Memory B cell (primary cell): ENCODE measurements around the gene PXYLP1.
A peak's percentile ranks its signal among the peaks of the same experiment; 100 is the strongest.

ENCODE experiments used
- ATAC-seq: fragments of 150-1000 bp; cut with Tn5 transposase; 2 replicates; pipeline ENCODE4 v1.10.0; 2021; ENCODE audit warnings: low read depth, mild to moderate bottlenecking, moderate library complexity
- DNase-seq, 2 donors: peaks; one replicate each; pipeline ENCODE4 v3.0.0; 2022; ENCODE audit warnings: low spot score in 2 of 2
- H3K27ac Mint-ChIP-seq: one replicate; pipeline ENCODE4 v1.8.0; 2022; ENCODE audit warnings: mild to moderate bottlenecking, moderate library complexity, mixed read lengths
- H3K27me3 Mint-ChIP-seq: one replicate; pipeline ENCODE4 v1.8.0; 2022; ENCODE audit warnings: mixed read lengths
- H3K36me3 Mint-ChIP-seq: one replicate; pipeline ENCODE4 v1.8.0; 2022; ENCODE audit warnings: mild to moderate bottlenecking, mixed read lengths
- H3K4me1 Mint-ChIP-seq: one replicate; pipeline ENCODE4 v1.8.0; 2022; ENCODE audit warnings: mixed read lengths
- H3K4me3 Mint-ChIP-seq: one replicate; pipeline ENCODE4 v1.8.0; 2022; ENCODE audit warnings: mild to moderate bottlenecking, moderate library complexity, mixed read lengths
- H3K9me3 Mint-ChIP-seq: one replicate; pipeline ENCODE4 v1.8.0; 2022; ENCODE audit warnings: mixed read lengths

PXYLP1 gene

GRCh38 chr3:141333836-141334626, 102.4 kb downstream of the PXYLP1 start:
- peaks cover 19% of the 10 kb centered on the region for H3K4me1 Mint-ChIP-seq
- no peak overlapping the region for H3K27ac Mint-ChIP-seq
- H3K36me3 Mint-ChIP-seq, result peaks cover 3% of the 10 kb centered on the region
- DNase-seq, result no peak
- no peak overlapping the region for H3K4me3 Mint-ChIP-seq
- no peak for ATAC-seq
- no peaks in the 10 kb centered on the region for H3K9me3 Mint-ChIP-seq
- peaks cover 8% of the 10 kb centered on the region for H3K27me3 Mint-ChIP-seq

DNA sequence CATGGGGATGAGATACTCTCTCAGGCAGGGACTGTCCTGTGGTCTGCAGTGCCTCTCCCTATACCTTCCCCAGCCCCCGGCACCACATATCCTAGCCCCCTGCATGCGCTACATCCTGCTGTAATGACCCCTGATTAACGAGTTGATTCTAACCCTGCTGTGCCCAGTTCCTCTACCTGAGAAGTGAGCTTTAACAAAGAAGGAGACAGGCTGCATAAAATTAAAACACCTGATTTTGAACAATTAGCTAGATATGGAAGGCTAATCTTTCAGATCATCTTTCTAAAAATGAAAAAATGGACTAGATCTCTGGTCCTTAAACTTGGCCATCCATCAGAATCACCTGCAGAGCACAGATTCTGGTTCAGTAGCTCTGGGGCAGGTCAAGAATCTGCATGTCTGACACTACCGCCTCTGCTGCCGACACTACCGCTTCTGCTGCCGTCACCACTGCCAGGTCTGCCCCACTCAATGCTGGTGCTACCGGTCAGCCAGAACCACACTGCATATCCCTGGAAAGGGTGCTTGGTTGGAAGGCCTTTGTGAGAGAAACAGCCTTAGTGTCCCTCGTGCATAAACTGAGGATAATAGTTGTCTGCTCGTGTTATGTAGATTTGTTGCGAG, 103.1 kb downstream of the PXYLP1 start:
- Mint-ChIP-seq H3K9me3 (no peaks in the 10 kb centered on the region), H3K4me3 (no peak overlapping the region), H3K27me3 (peaks cover 8% of the 10 kb centered on the region), H3K27ac (no peak overlapping the region), H3K36me3 (peaks cover 3% of the 10 kb centered on the region), H3K4me1 (peaks cover 19% of the 10 kb centered on the region)
- ATAC-seq, result no peak
- DNase-seq, result no peak

GRCh38 chr3:141335531-141336061, 104.0 kb downstream of the PXYLP1 start:
- no peak overlapping the region for H3K27ac Mint-ChIP-seq
- ATAC-seq (no peak), DNase-seq (no peak)

DNA sequence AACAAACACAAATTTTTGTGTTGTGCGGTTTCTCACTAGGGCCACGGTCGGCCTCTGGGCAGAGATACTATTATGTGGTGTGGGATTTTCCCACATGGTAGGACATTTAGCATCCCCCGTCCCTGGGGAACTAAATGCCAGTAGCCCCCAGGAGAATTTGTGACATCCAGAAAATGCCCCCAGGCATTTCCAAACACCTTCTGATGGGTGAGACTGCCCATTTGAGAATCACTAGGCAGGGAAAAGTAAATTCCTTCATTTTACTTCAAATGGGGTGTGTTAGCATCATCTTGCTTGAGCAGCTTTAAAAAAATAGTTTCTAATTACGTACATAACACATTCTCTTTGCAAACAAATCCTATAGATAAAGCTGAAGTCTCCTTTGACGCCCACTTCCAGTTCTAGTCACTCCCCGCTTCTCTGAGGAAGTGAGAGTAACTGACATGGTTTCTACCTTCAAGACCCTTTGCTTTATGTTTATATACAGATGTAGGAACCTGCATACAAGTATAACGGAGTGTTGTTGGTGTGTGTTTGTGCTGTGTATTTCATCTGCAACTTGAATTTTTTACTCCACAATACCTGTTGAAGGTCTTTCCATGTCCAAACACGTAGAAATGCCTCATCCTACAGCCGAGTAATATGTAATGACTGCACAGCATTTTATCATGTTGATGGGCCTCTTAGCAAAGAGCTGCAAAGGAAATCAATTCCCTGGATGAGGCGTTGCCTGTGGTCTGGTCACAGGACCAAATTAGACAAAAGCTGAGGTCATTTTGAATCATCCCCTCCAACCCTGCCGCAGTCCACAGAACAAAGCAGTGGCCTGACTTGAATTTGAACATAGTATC, 105.3 kb downstream of the PXYLP1 start:
- Mint-ChIP-seq H3K9me3 (no peaks in the 10 kb centered on the region), H3K36me3 (peaks cover 6% of the 10 kb centered on the region)
- ATAC-seq, result peak; percentile 97

More at GRCh38 chr3:141335531-141336061, 104.0 kb downstream of the PXYLP1 start:
- Mint-ChIP-seq H3K4me3 (no peak overlapping the region), H3K36me3 (peaks cover 3% of the 10 kb centered on the region), H3K4me1 (peaks cover 19% of the 10 kb centered on the region), H3K27me3 (peaks cover 8% of the 10 kb centered on the region), H3K9me3 (no peaks in the 10 kb centered on the region)

DNA sequence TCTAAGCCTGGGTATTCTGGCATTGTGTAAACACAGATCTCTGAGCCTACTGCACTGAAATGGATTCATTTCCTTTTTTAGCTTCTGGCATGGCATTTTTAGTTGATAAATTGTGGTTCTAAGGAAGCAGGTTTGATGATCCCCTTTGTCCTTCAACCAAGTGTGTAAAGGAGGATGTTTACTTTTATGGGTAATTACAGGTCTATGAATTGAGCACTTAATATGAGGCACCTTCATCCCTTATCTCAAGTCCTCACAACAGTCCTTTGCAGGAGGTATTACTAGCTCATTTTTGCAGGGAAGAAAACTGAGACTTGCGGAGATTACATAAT, 105.9 kb downstream of the PXYLP1 start:
- Mint-ChIP-seq H3K36me3 (peaks cover 6% of the 10 kb centered on the region), H3K27ac (no peak overlapping the region), H3K4me3 (no peak overlapping the region), H3K4me1 (peaks cover 12% of the 10 kb centered on the region), H3K27me3 (peaks cover 13% of the 10 kb centered on the region), H3K9me3 (no peaks in the 10 kb centered on the region)
- no peak for DNase-seq
- ATAC-seq, result peak; percentile 10

More for the DNA sequence above, 105.3 kb downstream of the PXYLP1 start:
- DNase-seq, result peak in 1 of 2 donors; percentile 28
- Mint-ChIP-seq H3K27ac (no peak overlapping the region), H3K4me3 (peak overlapping the region; percentile 52), H3K27me3 (peaks cover 13% of the 10 kb centered on the region), H3K4me1 (peaks cover 12% of the 10 kb centered on the region)

GRCh38 chr3:141337991-141338390, 106.4 kb downstream of the PXYLP1 start:
- Mint-ChIP-seq H3K27me3 (peaks cover 13% of the 10 kb centered on the region), H3K36me3 (peaks cover 6% of the 10 kb centered on the region), H3K4me1 (peaks cover 12% of the 10 kb centered on the region), H3K4me3 (no peak overlapping the region), H3K9me3 (no peaks in the 10 kb centered on the region), H3K27ac (no peak overlapping the region)
- ATAC-seq, result no peak
- no peak for DNase-seq

DNA sequence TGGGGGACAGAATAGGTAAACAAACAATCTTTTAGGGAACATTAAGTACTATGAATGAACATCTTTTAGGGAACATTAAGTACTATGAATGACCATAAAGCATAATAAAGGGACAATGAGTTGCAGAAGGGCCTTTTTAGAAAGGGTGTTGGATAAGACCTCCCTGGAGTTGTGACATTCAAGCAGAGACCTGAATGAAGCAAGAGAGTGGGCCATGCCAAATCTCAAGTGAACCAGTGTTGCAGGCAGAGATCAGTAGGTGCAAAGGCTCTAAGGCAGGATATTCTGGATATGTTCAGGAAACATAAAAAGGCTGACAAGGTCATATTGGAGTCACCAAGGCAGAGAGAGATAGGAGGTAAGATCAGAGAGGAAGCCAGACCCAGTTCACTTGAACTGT, 107.3 kb downstream of the PXYLP1 start:
- H3K36me3 Mint-ChIP-seq, result peaks cover 6% of the 10 kb centered on the region
- no peak overlapping the region for H3K4me3 Mint-ChIP-seq
- no peaks in the 10 kb centered on the region for H3K9me3 Mint-ChIP-seq
- H3K27ac Mint-ChIP-seq, result no peak overlapping the region
- H3K4me1 Mint-ChIP-seq, result peaks cover 12% of the 10 kb centered on the region
- peaks cover 13% of the 10 kb centered on the region for H3K27me3 Mint-ChIP-seq
- ATAC-seq (no peak), DNase-seq (no peak)

- H3K9me3 Mint-ChIP-seq, result no peaks in the 10 kb centered on the region
- no peak overlapping the region for H3K4me3 Mint-ChIP-seq
- H3K36me3 Mint-ChIP-seq, result peaks cover 3% of the 10 kb centered on the region
- DNase-seq, result no peak
- ATAC-seq, result no peak
- peaks cover 11% of the 10 kb centered on the region for H3K4me1 Mint-ChIP-seq
- H3K27me3 Mint-ChIP-seq, result peaks cover 9% of the 10 kb centered on the region
- no peak overlapping the region for H3K27ac Mint-ChIP-seq
These were observed 109.9 kb downstream of the PXYLP1 start for GRCh38 chr3:141341536-141341935.

GRCh38 chr3:141342386-141342785, 110.8 kb downstream of the PXYLP1 start:
- no peak overlapping the region for H3K4me3 Mint-ChIP-seq
- H3K27ac Mint-ChIP-seq, result no peak overlapping the region
- peaks cover 3% of the 10 kb centered on the region for H3K36me3 Mint-ChIP-seq

DNA sequence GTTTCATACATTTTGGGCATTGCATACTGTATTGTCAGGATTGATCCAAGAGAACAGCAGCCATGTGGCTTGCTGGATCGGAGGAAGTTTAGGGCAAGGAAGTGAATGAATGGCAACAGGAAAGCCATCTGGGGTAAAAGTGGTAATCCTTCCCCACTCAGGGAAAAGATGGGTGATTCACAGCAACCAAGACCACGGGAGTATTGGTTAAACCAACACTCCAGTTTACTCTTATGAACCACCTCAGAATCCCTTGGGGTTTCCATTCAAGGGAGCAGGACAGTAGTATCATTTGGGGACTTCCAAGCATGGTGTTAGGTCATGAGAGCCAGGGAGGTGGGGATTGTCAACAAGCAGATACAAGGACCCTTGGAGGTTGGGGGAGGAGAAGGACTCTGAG, 111.5 kb downstream of the PXYLP1 start:
- Mint-ChIP-seq H3K36me3 (peaks cover 3% of the 10 kb centered on the region), H3K4me1 (peaks cover 8% of the 10 kb centered on the region), H3K27ac (no peak overlapping the region), H3K9me3 (no peaks in the 10 kb centered on the region), H3K4me3 (no peak overlapping the region), H3K27me3 (peaks cover 9% of the 10 kb centered on the region)
- ATAC-seq (no peak), DNase-seq (no peak)

More at GRCh38 chr3:141342386-141342785, 110.8 kb downstream of the PXYLP1 start:
- Mint-ChIP-seq H3K4me1 (peaks cover 10% of the 10 kb centered on the region), H3K9me3 (no peaks in the 10 kb centered on the region), H3K27me3 (peaks cover 9% of the 10 kb centered on the region)
- ATAC-seq (no peak), DNase-seq (no peak)

DNA sequence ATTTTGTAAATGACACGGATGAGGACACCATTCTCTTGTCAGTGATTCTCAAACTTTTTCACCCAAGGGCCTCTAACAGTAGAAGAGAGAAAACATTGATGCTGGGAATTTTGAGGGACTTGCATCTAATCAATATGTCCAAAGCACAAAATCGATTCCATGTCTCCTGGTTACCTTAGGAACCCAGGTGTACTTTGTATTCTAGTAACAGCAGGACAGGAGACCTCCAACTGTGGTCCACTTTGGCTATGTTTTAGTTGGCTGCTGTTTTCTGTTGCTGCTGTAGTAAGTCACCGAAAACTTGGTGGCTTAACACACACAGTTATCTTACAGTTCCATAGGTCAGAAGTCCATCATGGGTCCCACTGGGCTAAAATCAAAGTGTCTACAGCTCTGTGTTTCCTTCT, 112.2 kb downstream of the PXYLP1 start:
- ATAC-seq, result no peak
- H3K27me3 Mint-ChIP-seq, result peaks cover 8% of the 10 kb centered on the region
- no peak overlapping the region for H3K27ac Mint-ChIP-seq

More for the DNA sequence above, 112.2 kb downstream of the PXYLP1 start:
- no peak for DNase-seq
- Mint-ChIP-seq H3K4me3 (no peak overlapping the region), H3K4me1 (peaks cover 6% of the 10 kb centered on the region), H3K9me3 (no peaks in the 10 kb centered on the region), H3K36me3 (peaks cover 2% of the 10 kb centered on the region)
